GM12801 (cell line): ENCODE measurements around the gene MAML1.

Experiments
- TF ChIP-seq, protein P1 (sequence below): IDR thresholded peaks from one replicate; pipeline ENCODE4 v1.5.1; 2011; ENCODE audit warnings: control low read depth; ENCODE audit not compliant: insufficient read length; ENCODE audit errors: extremely low read depth

Gene MAML1

DNA sequence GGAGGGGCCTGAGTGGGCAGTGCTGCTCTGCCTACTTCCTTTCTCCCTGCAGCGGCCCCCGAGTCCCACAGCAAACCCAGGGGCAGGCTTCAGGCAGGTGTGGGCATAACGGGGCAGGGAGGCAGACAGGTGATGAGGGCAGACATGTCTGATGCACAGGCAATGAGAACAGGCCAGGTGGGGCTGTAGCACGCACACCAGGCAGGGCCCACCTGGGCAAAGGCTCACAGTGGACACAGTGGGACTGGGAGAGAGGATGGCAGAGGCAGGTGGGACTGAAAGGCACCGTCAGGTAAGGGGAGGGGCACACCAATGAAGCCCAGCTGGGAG lies 67.0 kb downstream of the MAML1 start:
- TF ChIP-seq, protein P1, sequence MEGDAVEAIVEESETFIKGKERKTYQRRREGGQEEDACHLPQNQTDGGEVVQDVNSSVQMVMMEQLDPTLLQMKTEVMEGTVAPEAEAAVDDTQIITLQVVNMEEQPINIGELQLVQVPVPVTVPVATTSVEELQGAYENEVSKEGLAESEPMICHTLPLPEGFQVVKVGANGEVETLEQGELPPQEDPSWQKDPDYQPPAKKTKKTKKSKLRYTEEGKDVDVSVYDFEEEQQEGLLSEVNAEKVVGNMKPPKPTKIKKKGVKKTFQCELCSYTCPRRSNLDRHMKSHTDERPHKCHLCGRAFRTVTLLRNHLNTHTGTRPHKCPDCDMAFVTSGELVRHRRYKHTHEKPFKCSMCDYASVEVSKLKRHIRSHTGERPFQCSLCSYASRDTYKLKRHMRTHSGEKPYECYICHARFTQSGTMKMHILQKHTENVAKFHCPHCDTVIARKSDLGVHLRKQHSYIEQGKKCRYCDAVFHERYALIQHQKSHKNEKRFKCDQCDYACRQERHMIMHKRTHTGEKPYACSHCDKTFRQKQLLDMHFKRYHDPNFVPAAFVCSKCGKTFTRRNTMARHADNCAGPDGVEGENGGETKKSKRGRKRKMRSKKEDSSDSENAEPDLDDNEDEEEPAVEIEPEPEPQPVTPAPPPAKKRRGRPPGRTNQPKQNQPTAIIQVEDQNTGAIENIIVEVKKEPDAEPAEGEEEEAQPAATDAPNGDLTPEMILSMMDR = no peak

DNA sequence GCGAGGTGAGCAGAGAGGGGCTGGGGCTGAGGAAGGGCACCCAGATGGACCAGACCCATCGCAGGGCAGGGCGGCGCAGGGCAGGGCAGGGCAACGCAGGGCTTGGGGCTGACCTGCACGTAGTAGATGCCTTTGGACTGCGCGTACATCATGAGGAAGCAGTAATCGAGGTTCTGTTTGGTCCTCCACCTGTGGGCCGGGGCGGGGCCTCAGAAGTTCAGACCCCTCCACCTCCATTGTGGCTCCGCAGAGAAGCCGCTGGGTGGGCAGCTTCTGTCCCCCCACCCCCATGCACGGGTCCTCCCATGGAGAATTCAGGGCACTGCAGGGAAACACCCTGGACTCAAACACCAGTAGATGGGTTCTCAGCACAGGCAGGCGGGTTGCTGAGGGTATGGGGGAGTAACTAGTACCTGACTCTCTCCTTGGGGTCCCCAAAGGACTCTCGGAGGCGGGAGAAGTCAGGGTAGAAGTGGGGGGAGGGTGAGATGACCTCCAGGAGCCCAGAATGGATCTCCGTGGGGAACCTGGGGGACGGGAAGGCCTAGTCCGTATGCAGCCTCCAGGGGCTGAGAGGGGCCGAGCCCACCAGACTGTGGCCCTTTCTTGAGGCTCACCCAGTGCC lies 67.6 kb downstream of the MAML1 start:
- TF ChIP-seq, protein P1 = no peak

DNA sequence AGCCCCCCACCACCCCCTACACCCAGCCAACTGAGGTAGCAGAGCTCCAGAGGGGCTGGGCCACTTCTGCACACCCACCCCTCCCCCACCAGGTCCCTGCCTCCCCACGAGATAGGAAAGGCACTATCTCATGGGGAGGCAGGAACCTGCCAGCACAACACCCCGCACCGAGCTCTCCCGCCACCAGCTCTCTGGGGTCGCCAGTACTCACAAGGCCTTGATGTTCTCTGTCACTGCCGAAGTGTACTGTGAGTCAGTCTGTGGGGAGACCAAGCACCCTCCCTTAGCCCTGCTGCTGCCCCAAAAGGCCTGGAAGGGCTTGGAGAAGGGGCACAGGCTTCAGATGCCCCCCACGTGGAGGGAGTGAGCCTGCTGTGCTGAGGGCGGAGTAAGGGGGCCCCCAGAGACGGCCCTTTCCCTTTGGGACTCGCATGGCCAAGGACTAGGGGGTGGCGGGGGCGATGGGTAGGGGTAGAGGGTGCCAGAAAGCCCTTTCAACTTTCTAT lies 68.1 kb downstream of the MAML1 start:
- TF ChIP-seq, protein P1 = no peak

DNA sequence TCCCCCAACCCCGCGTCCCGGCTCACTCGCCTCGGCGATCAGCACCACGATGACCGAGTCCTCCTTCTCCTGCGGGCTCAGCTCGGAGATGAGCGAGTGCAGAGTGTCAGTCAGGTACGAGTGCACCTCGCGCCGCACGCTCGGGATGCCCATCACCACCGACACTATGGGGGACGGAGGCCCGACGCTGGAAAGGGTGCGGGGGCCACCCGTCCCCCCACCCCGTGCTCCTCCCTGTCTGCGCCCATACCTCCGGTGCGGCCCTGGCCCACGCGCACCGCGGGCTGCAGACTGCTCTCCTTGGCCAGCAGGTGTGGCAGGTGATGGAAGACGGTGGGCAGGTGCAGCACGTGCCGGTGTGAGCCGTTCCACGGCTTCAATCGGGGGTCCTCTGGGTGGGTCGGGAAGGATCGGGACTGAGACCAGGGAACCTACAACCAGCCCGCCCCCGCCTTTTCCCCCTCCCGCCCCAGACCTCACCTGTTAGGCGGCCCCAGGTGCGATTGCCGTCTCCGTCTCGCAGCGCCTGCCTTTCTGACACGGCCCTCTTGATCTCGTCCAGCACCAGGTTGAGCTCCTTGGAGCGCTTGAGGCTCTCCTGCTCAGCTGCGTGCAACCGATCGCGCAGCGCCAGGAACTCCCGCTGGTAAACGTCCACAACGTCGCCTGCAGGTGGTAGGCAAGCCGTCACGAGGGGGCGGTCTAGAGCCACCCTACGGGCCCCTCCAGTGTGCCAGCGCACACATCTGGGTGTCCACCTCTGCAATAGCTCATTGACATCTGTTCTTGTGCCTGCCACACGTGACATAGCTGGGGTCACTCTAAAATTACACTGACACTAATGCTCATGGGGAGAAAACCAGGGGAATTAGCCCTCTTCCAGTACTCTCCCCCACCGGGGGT lies 68.9 kb downstream of the MAML1 start:
- TF ChIP-seq, protein P1 = peak; percentile 18

DNA sequence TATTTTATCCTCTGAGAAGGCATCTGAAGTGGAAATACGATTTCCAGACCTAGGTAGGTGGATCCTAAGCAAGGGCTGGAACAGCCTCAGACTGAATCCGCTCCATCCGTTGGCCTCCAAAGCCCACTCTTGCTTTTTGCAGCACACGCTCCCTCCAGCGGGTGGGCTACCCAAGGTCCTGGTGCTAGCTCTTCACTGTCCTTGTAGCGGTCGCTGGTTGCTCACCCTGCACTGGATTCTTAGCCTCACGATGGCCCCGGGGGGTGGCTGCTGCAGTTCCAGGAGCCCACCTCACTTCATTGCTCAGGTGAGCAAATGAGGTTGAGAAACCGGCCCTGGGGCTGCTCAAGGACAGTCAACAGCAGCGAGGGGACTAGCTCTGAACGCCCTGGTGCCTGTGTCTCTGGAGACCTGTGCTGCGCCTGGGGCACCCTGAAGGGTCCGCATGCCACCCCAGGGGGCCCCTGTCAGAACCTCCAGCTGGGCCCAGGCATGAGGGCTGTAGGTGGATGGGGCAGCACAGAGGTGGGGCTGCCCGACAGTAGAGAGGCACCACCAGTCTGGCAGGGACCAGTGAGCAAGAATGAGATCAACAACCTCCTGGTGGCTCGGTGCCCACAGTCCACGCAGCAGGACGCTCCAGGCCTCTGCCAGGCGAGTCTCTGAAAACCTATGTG lies 69.7 kb downstream of the MAML1 start:
- TF ChIP-seq, protein P1 = no peak

DNA sequence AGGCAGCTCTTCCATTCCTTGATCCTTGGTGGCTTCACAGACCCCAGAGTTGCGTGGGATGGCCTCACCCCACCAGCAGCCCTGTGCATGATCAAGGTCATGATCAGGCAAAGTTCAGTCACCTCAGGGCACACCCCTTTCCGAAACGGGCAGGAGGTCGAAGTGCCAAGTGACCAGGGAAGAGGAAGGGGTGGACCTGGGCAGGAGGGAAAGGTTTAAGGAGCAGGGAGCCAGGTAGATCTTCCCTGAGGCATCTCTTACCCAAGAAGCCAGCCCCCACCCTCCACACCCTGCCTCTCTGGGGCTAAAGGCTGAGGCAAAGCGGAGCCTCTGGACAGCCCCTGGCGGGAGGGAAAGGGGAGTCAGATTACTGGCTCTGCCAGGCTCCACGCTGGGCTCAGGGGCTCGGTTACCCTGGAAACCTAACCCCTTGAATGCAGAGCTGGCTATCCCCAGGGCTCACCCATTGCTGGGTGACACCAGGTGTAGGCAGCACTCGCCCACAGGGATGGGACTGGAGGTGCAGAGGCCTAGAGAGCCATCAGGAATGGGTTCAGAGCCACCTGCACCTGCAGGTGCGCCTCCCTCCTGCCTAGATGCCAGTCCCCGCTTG lies 70.4 kb downstream of the MAML1 start:
- TF ChIP-seq, protein P1 = no peak
